Fibroblast of lung (primary cell): ENCODE data around the gene SLC5A6. TPM values are rescaled to one million over a fixed set of nuclear protein-coding genes. Genes with fewer than 3 reads are reported as not detected.

ENCODE experiments used
- DNase-seq, 2 donors: peaks; one replicate each; pipeline versions ENCODE4 v3.0.0 to v3.0.0-alpha.2; 2010; ENCODE audit warnings: low read depth in 2 of 2
- H2AFZ ChIP-seq: 2 replicates; pipeline ENCODE4 v1.5.1; 2012; ENCODE audit warnings: low read length, control low read depth, inconsistent platforms
- H3K27ac ChIP-seq: 2 replicates; pipeline ENCODE4 v1.5.1; 2011; ENCODE audit warnings: low read length, control low read depth; ENCODE audit not compliant: insufficient read depth
- H3K27me3 ChIP-seq: 2 replicates; pipeline ENCODE4 v1.5.1; 2011; ENCODE audit warnings: mild to moderate bottlenecking, low read length; ENCODE audit not compliant: control insufficient read depth, insufficient read depth
- H3K36me3 ChIP-seq: 2 replicates; pipeline ENCODE4 v1.5.1; 2011; ENCODE audit warnings: low read length; ENCODE audit not compliant: control insufficient read depth, insufficient read depth
- H3K4me1 ChIP-seq: 2 replicates; pipeline ENCODE4 v1.5.1; 2011; ENCODE audit warnings: low read length; ENCODE audit not compliant: control insufficient read depth, insufficient read depth; ENCODE audit errors: extremely low read depth
- H3K4me2 ChIP-seq: 2 replicates; pipeline ENCODE4 v1.5.1; 2011; ENCODE audit warnings: low read length, control low read depth; ENCODE audit not compliant: insufficient read depth; ENCODE audit errors: extremely low read depth
- H3K4me3 ChIP-seq, 4 experiments: fragments of 200-600 bp in 1 of 4; sonication (generic) in 1 of 4; replicated peaks in 1 of 4; 2 replicates each; pipeline ENCODE4 v1.5.1; 2011 to 2016; ENCODE audit warnings: low read length in 4 of 4, low read depth in 3 of 4, mild to moderate bottlenecking in 3 of 4, control low read depth in 2 of 4, inconsistent platforms in 1 of 4, mixed read lengths in 1 of 4; ENCODE audit not compliant: insufficient read depth in 1 of 4; ENCODE audit errors: control extremely low read depth in 1 of 4
- H3K79me2 ChIP-seq: 2 replicates; pipeline ENCODE4 v1.5.1; 2012; ENCODE audit warnings: mild to moderate bottlenecking, low read length, inconsistent platforms; ENCODE audit not compliant: control insufficient read depth, insufficient read depth
- H3K9ac ChIP-seq: 2 replicates; pipeline ENCODE4 v1.5.1; 2011; ENCODE audit warnings: mild to moderate bottlenecking, low read length, control low read depth; ENCODE audit not compliant: insufficient read depth
- H3K9me3 ChIP-seq: 2 replicates; pipeline ENCODE4 v1.5.1; 2012; ENCODE audit warnings: low read depth, low read length; ENCODE audit not compliant: control insufficient read depth, insufficient read depth
- H4K20me1 ChIP-seq: 2 replicates; pipeline ENCODE4 v1.5.1; 2011; ENCODE audit warnings: low read length; ENCODE audit not compliant: control insufficient read depth, insufficient read depth; ENCODE audit errors: extremely low read depth
- EZH2 ChIP-seq: IDR thresholded peaks from 2 replicates; pipeline ENCODE4 v1.5.1; 2012; ENCODE audit warnings: low read length, control low read depth, mild to moderate bottlenecking; ENCODE audit errors: missing control alignments
- polyA plus RNA-seq, 2 donors: library from polyadenylated mRNA; depleted of rRNA in 1 of 2; stranded (reverse) in 1 of 2; unstranded in 1 of 2; fragments of >200 nt; gene quantifications; 2 replicates each; pipeline ENCODE4 v1.2.1, GENCODE V29; 2011 to 2012; ENCODE audit warnings: missing spikeins in 1 of 2
- total RNA-seq: library from RNA; depleted of rRNA; stranded (reverse); fragments of >200 nt; gene quantifications from 2 replicates; pipeline ENCODE4 v1.2.1, GENCODE V29; 2014
- TF ChIP-seq, protein P1 (sequence below), 2 donors: IDR thresholded peaks in 1 of 2; conservative IDR thresholded peaks in 1 of 2; 1 replicate in 1 of 2; 2 replicates in 1 of 2; pipeline ENCODE4 v1.5.1; 2011 to 2012; ENCODE audit warnings: low read length in 2 of 2, control low read depth in 1 of 2, inconsistent platforms in 1 of 2, low read depth in 1 of 2, mild to moderate bottlenecking in 1 of 2

Gene SLC5A6
- total and polyA plus RNA-seq, 2 donors (not counting 1 experiment from before 2014, with no cell fraction given) = 11.5 to 13.9 TPM

DNA sequence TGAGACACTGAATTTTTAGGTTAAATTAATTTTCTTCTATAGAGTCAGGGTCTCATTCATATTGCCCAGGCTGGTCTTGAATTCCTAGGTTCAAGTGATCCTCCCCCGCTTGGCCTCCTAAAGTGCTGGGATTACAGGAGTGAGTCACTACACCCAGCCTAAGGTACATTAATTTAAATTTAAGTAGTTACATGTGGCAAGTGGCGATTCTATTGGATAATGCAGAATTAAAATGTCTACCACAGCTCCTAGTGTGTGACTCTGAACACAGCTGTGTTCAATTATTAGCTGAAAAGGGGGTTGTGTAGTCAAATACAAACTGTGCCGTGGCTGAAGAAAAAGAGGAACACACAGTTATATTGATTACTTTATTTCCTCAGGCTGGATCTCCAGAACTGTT, 2.9 kb upstream of the SLC5A6 start:
- DNase-seq = no peak
- no peak for TF ChIP-seq EZH2
- TF ChIP-seq, protein P1, sequence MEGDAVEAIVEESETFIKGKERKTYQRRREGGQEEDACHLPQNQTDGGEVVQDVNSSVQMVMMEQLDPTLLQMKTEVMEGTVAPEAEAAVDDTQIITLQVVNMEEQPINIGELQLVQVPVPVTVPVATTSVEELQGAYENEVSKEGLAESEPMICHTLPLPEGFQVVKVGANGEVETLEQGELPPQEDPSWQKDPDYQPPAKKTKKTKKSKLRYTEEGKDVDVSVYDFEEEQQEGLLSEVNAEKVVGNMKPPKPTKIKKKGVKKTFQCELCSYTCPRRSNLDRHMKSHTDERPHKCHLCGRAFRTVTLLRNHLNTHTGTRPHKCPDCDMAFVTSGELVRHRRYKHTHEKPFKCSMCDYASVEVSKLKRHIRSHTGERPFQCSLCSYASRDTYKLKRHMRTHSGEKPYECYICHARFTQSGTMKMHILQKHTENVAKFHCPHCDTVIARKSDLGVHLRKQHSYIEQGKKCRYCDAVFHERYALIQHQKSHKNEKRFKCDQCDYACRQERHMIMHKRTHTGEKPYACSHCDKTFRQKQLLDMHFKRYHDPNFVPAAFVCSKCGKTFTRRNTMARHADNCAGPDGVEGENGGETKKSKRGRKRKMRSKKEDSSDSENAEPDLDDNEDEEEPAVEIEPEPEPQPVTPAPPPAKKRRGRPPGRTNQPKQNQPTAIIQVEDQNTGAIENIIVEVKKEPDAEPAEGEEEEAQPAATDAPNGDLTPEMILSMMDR (conservative IDR thresholded peaks at IDR 0.05 in 1 of 2, IDR thresholded peaks at IDR 0.05 in 1 of 2; ENCODE audit: low read depth in 1 of 2, low read length in 2 of 2) = no peak
- H3K4me3 ChIP-seq = no peak overlapping the region
- no peaks in the 10 kb centered on the region for H3K27me3 ChIP-seq
- no peak overlapping the region for H3K4me2 ChIP-seq
- no peaks in the 10 kb centered on the region for H3K36me3 ChIP-seq
- H4K20me1 ChIP-seq = no peaks in the 10 kb centered on the region
- no peak overlapping the region for H3K27ac ChIP-seq
- no peak overlapping the region for H2AFZ ChIP-seq
- H3K4me1 ChIP-seq = peaks cover 10% of the 10 kb centered on the region
- H3K9ac ChIP-seq = no peak overlapping the region
- peaks cover 13% of the 10 kb centered on the region for H3K79me2 ChIP-seq
- no peaks in the 10 kb centered on the region for H3K9me3 ChIP-seq

DNA sequence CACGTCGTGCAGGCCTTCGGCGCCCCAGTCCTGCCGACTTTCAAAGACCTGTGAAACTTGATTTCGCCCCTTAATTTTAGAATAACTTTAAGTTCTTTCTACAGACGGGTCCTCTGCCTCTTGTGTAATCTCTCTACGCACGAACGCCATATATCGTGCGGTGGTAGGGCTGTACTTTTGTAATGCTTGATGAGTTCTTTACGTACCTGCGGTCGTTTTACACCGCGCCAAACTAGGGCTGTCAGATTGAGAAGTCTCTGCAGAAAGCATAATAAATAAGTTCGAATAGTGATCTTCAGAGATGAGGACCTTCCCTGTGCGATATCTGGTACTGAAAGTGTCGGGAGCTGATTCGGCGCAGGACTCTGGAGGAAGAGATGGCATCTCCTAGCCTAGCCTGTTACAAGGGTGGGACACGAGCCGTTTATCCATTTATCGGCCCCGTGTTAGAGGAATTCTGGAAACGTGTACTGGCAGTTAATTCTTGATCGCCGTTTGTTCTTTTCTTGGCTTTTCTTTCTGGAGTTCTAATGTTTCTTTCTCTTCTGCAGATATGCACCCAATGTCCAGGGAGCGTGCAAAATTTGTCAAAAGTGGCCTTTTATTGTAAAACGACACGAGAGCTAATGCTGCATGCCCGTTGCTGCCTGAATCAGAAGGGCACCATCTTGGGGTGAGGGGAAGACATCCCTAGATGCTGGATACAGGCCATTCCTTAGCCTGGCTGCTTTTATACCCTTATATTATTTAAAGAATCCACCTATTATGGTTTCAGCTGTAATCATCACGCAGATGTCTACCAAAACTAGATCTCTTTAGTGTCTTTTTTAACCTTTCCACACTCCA, 781 bp upstream of the SLC5A6 start:
- TF ChIP-seq EZH2 = no peak
- TF ChIP-seq, protein P1 (conservative IDR thresholded peaks at IDR 0.05 in 1 of 2, IDR thresholded peaks at IDR 0.05 in 1 of 2; ENCODE audit: low read depth in 1 of 2, low read length in 2 of 2) = no peak
- peak; percentile 74 to 76 for DNase-seq
- H3K9me3 ChIP-seq = no peaks in the 10 kb centered on the region

DNA sequence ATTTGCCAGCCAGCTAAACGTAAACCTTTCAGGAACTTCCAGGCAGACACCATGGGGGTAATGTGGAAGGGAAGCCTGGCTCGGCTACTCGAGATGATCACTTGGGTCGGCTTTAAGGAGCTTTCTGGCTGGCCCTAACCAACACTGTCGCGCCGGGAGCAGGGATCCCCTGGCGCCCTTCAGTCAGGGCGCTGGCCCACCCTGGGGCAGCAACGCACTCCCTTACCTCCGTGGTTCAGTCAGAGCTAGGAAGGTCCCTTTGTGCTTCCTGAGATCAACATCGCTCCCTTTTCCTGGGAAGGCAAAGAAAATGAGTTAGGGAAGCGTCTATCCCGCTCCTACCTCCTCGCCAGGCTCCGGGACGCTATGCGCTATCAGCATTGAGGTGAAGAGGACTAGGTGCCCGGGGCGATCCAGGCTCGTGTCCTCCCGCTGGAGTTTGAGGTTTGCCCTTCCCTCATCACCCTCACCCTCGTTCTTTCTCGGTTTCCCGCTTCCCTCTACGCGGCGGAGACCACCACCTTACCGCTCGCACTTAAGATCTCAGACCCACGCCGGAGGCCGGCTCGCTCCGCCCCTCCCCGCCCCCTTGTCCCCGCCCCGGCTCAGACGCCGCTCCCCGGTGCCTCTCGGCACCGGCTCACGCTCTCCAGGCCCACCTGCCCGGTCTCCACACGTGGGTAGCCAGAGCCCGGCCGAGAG, 676 bp downstream of the SLC5A6 start:
- peak overlapping the region; percentile 64 to 94 (median 80) for H3K4me3 ChIP-seq
- no peaks in the 10 kb centered on the region for H3K27me3 ChIP-seq
- H3K36me3 ChIP-seq = peaks cover 7% of the 10 kb centered on the region
- no peak for DNase-seq
- H3K9ac ChIP-seq = peak overlapping the region; percentile 98
- peaks cover 6% of the 10 kb centered on the region for H3K79me2 ChIP-seq
- peak overlapping the region; percentile 34 for H3K27ac ChIP-seq
- H4K20me1 ChIP-seq = no peaks in the 10 kb centered on the region
- peak overlapping the region; percentile 93 for H2AFZ ChIP-seq
- peaks cover 4% of the 10 kb centered on the region for H3K4me1 ChIP-seq
- peak overlapping the region; percentile 100 for H3K4me2 ChIP-seq
- H3K9me3 ChIP-seq = no peaks in the 10 kb centered on the region
- TF ChIP-seq, protein P1 (conservative IDR thresholded peaks at IDR 0.05 in 1 of 2, IDR thresholded peaks at IDR 0.05 in 1 of 2; ENCODE audit: low read depth in 1 of 2, low read length in 2 of 2) = no peak
- no peak for TF ChIP-seq EZH2

More for the DNA sequence above, 781 bp upstream of the SLC5A6 start:
- Histone ChIP-seq H3K4me2 (peak overlapping the region; percentile 96), H3K4me1 (peaks cover 6% of the 10 kb centered on the region), H3K9ac (peak overlapping the region; percentile 98), H3K27me3 (no peaks in the 10 kb centered on the region), H3K4me3 (peak overlapping the region; percentile 74 to 94 (median 88)), H4K20me1 (no peaks in the 10 kb centered on the region), H3K79me2 (peaks cover 10% of the 10 kb centered on the region), H3K36me3 (peaks cover 2% of the 10 kb centered on the region), H2AFZ (peak overlapping the region; percentile 90), H3K27ac (peak overlapping the region; percentile 99)
